NT2/D1 (cell line): ENCODE measurements around the gene SLC30A2.

ENCODE experiments used
- SUZ12 ChIP-seq: IDR thresholded peaks from 2 replicates; pipeline ENCODE4 v1.6.1; 2011; ENCODE audit not compliant: insufficient read length, insufficient read depth; ENCODE audit errors: extremely low read depth
- YY1 ChIP-seq: IDR thresholded peaks from 2 replicates; pipeline ENCODE4 v1.6.1; 2011; ENCODE audit not compliant: insufficient read length, insufficient read depth
- ZNF274 ChIP-seq: IDR thresholded peaks from 2 replicates; pipeline ENCODE4 v1.6.1; 2011; ENCODE audit warnings: mild to moderate bottlenecking, low read depth, low read length

- TF ChIP-seq YY1, result no peak
- no peak for TF ChIP-seq SUZ12
- TF ChIP-seq ZNF274, result no peak
Measured at GRCh38 chr1:26090893-26091292, 45.0 kb upstream of the SLC30A2 start.
